Endothelial cell (in vitro differentiated cells): ENCODE data around the gene MCM6. TPM values are rescaled to one million over a fixed set of nuclear protein-coding genes. Genes with fewer than 3 reads are reported as not detected.
A peak's percentile ranks its signal among the peaks of the same experiment; 100 is the strongest.

Source experiments
- DNase-seq: peaks from one replicate; pipeline ENCODE4 v3.0.0; 2021; ENCODE audit warnings: low spot score
- H3K27ac Mint-ChIP-seq: one replicate; pipeline ENCODE4 v1.8.0; 2021; ENCODE audit warnings: mixed read lengths, inconsistent platforms; ENCODE audit not compliant: unreplicated experiment
- H3K27me3 Mint-ChIP-seq: one replicate; pipeline ENCODE4 v1.8.0; 2021; ENCODE audit warnings: mild to moderate bottlenecking, moderate library complexity, mixed read lengths, inconsistent platforms; ENCODE audit not compliant: unreplicated experiment
- H3K36me3 Mint-ChIP-seq: one replicate; pipeline ENCODE4 v1.8.0; 2021; ENCODE audit warnings: mild to moderate bottlenecking, low read depth, mixed read lengths, inconsistent platforms; ENCODE audit not compliant: unreplicated experiment
- H3K4me1 Mint-ChIP-seq: one replicate; pipeline ENCODE4 v1.8.0; 2021; ENCODE audit warnings: mild to moderate bottlenecking, mixed read lengths, inconsistent platforms; ENCODE audit not compliant: unreplicated experiment
- H3K4me3 Mint-ChIP-seq: one replicate; pipeline ENCODE4 v1.8.0; 2021; ENCODE audit warnings: mild to moderate bottlenecking, mixed read lengths, inconsistent platforms; ENCODE audit not compliant: unreplicated experiment
- H3K9me3 Mint-ChIP-seq: one replicate; pipeline ENCODE4 v1.8.0; 2021; ENCODE audit warnings: mixed read lengths, inconsistent platforms; ENCODE audit not compliant: unreplicated experiment
- CTCF ChIP-seq: fragments of 200-600 bp; sonication (generic); IDR thresholded peaks from one replicate; pipeline ENCODE4 v1.5.0; 2021; ENCODE audit warnings: antibody characterized with exemption; ENCODE audit not compliant: unreplicated experiment
- total RNA-seq: library from RNA; stranded (reverse); fragmentation: NEBNext Ultra II Directional; extraction: Animal tissue kit (Norgen Biotek cat#: 25700); gene quantifications from one replicate; pipeline ENCODE4 v1.2.1, GENCODE V29; 2021; ENCODE audit not compliant: unreplicated experiment

Gene MCM6
- total RNA-seq, 1 donor from 2014 or later, result 27.2 TPM

GRCh38 chr2:135843671-135844070 is 32.6 kb downstream of the MCM6 start:
- no peaks in the 10 kb centered on the region for H3K9me3 Mint-ChIP-seq
- no peaks in the 10 kb centered on the region for H3K36me3 Mint-ChIP-seq
- no peak for TF ChIP-seq CTCF
- no peak overlapping the region for H3K4me3 Mint-ChIP-seq
- peaks cover 11% of the 10 kb centered on the region for H3K4me1 Mint-ChIP-seq
- no peak overlapping the region for H3K27ac Mint-ChIP-seq
- H3K27me3 Mint-ChIP-seq, result peaks cover 2% of the 10 kb centered on the region
- DNase-seq, result no peak

GRCh38 chr2:135840601-135841000 is 35.6 kb downstream of the MCM6 start:
- Mint-ChIP-seq H3K4me3 (no peak overlapping the region), H3K27me3 (peaks cover 2% of the 10 kb centered on the region), H3K36me3 (no peaks in the 10 kb centered on the region), H3K4me1 (peaks cover 12% of the 10 kb centered on the region), H3K27ac (peak overlapping the region; percentile 57), H3K9me3 (no peaks in the 10 kb centered on the region)
- no peak for DNase-seq
- TF ChIP-seq CTCF, result no peak

GRCh38 chr2:135839713-135840112 is 36.5 kb downstream of the MCM6 start:
- no peaks in the 10 kb centered on the region for H3K36me3 Mint-ChIP-seq
- peaks cover 2% of the 10 kb centered on the region for H3K27me3 Mint-ChIP-seq
- peaks cover 13% of the 10 kb centered on the region for H3K4me1 Mint-ChIP-seq
- DNase-seq, result no peak
- H3K9me3 Mint-ChIP-seq, result no peaks in the 10 kb centered on the region
- TF ChIP-seq CTCF, result no peak
- H3K4me3 Mint-ChIP-seq, result no peak overlapping the region
- peak overlapping the region; percentile 39 for H3K27ac Mint-ChIP-seq

GRCh38 chr2:135838502-135838901 is 37.7 kb downstream of the MCM6 start:
- TF ChIP-seq CTCF, result no peak
- Mint-ChIP-seq H3K4me1 (peaks cover 16% of the 10 kb centered on the region), H3K4me3 (no peak overlapping the region), H3K27me3 (peaks cover 2% of the 10 kb centered on the region), H3K27ac (no peak overlapping the region), H3K9me3 (no peaks in the 10 kb centered on the region), H3K36me3 (no peaks in the 10 kb centered on the region)
- DNase-seq, result no peak

GRCh38 chr2:135836596-135837270 is 39.5 kb downstream of the MCM6 start, which contains the start of gene LCT:
TSS of gene LCT (minus strand) at chr2:135837184. CDS start at chr2:135837169, 15 bp downstream.
- Mint-ChIP-seq H3K9me3 (no peaks in the 10 kb centered on the region), H3K4me1 (peaks cover 16% of the 10 kb centered on the region), H3K27ac (no peak within 1 kb of the TSS), H3K27me3 (peaks cover 4% of the 10 kb centered on the region), H3K36me3 (no peaks in the 10 kb centered on the region), H3K4me3 (no peak within 1 kb of the TSS)
- no peak for TF ChIP-seq CTCF
- no peak for DNase-seq
